GM23338 (cell line): ENCODE measurements around the gene CORO2A. TPM values are rescaled to one million over a fixed set of nuclear protein-coding genes. Genes with fewer than 3 reads are reported as not detected.

Experiments
- ATAC-seq: fragments of 200-7000 bp; cut with Tn5 transposase; 3 replicates; pipeline ENCODE4 v1.9.1; 2020
- DNase-seq: peaks from one replicate; pipeline ENCODE4 v3.0.0-alpha.2; 2015; ENCODE audit warnings: low spot score
- H2AFZ ChIP-seq: fragments of 200-600 bp; sonication (generic); 2 replicates; pipeline ENCODE4 v1.8.0; 2016; ENCODE audit warnings: antibody characterized with exemption, mild to moderate bottlenecking, moderate library complexity
- H3F3A ChIP-seq: fragments of 200-600 bp; sonication (generic); replicated peaks from 2 replicates; pipeline ENCODE4 v1.8.0; 2017; ENCODE audit warnings: antibody characterized with exemption, mixed run types, low read depth
- H3K27ac ChIP-seq: fragments of 200-600 bp; sonication (generic); 2 replicates; pipeline ENCODE4 v1.6.1; 2016; ENCODE audit warnings: low read depth
- H3K27me3 ChIP-seq: fragments of 200-600 bp; sonication (generic); 2 replicates; pipeline ENCODE4 v1.8.0; 2016; ENCODE audit warnings: mild to moderate bottlenecking, mixed run types, moderate library complexity; ENCODE audit not compliant: insufficient read depth
- H3K36me3 ChIP-seq: fragments of 200-600 bp; sonication (generic); 2 replicates; pipeline ENCODE4 v1.8.0; 2016; ENCODE audit warnings: mild to moderate bottlenecking; ENCODE audit not compliant: insufficient read depth
- H3K4me1 ChIP-seq: fragments of 200-600 bp; sonication (generic); 2 replicates; pipeline ENCODE4 v1.8.0; 2016; ENCODE audit warnings: mild to moderate bottlenecking, moderate library complexity; ENCODE audit not compliant: insufficient read depth
- H3K4me2 ChIP-seq: fragments of 200-600 bp; sonication (generic); 2 replicates; pipeline ENCODE4 v1.7.1; 2017; ENCODE audit warnings: mixed run types
- H3K4me3 ChIP-seq: fragments of 200-600 bp; sonication (generic); 2 replicates; pipeline ENCODE4 v1.6.1; 2016; ENCODE audit warnings: mixed run types
- H3K79me2 ChIP-seq: fragments of 200-600 bp; sonication (generic); replicated peaks from 2 replicates; pipeline ENCODE4 v1.8.0; 2017; ENCODE audit warnings: mild to moderate bottlenecking; ENCODE audit not compliant: insufficient read depth
- H3K9me2 ChIP-seq: fragments of 200-600 bp; sonication (generic); 2 replicates; pipeline ENCODE4 v1.8.0; 2017; ENCODE audit not compliant: insufficient read depth
- H4K20me1 ChIP-seq: fragments of 200-600 bp; sonication (generic); replicated peaks from 2 replicates; pipeline ENCODE4 v1.8.0; 2017; ENCODE audit warnings: mild to moderate bottlenecking; ENCODE audit not compliant: insufficient read depth
- H3K27ac Mint-ChIP-seq: 2 replicates; pipeline ENCODE4 v1.8.0; 2020; ENCODE audit warnings: inconsistent platforms, mild to moderate bottlenecking, moderate library complexity, mixed read lengths
- H3K27me3 Mint-ChIP-seq: 3 replicates; pipeline ENCODE4 v1.8.0; 2022; ENCODE audit warnings: low read depth, mild to moderate bottlenecking, moderate library complexity, mixed read lengths, inconsistent platforms; ENCODE audit not compliant: insufficient read depth, poor library complexity
- H3K36me3 Mint-ChIP-seq: 3 replicates; pipeline ENCODE4 v1.8.0; 2021; ENCODE audit warnings: low read depth, mild to moderate bottlenecking, inconsistent platforms, moderate library complexity, mixed read lengths
- H3K4me1 Mint-ChIP-seq: 3 replicates; pipeline ENCODE4 v1.8.0; 2020; ENCODE audit warnings: mild to moderate bottlenecking, inconsistent platforms, mixed read lengths
- H3K4me3 Mint-ChIP-seq: 3 replicates; pipeline ENCODE4 v1.8.0; 2021; ENCODE audit warnings: moderate library complexity, mild to moderate bottlenecking, inconsistent platforms, mixed read lengths
- H3K9me3 Mint-ChIP-seq: 3 replicates; pipeline ENCODE4 v1.8.0; 2020; ENCODE audit warnings: moderate library complexity, mild to moderate bottlenecking, inconsistent platforms, mixed read lengths
- CREB1 ChIP-seq: fragments of 250-450 bp; sonication (Bioruptor Pico); IDR thresholded peaks from 2 replicates; pipeline ENCODE4 v1.5.0; 2020; ENCODE audit warnings: low read depth, mild to moderate bottlenecking, moderate library complexity
- ETS1 ChIP-seq: IDR thresholded peaks from 2 replicates; pipeline ENCODE4 v1.6.1; 2016; ENCODE audit warnings: antibody characterized with exemption
- EZH2 ChIP-seq: fragments of 200-600 bp; sonication (generic); IDR thresholded peaks from one replicate; pipeline ENCODE4 v1.8.0; 2017; ENCODE audit warnings: antibody characterized with exemption, mild to moderate bottlenecking, low read depth; ENCODE audit not compliant: unreplicated experiment
- EZH2phosphoT487 ChIP-seq: fragments of 200-600 bp; sonication (generic); IDR thresholded peaks from one replicate; pipeline ENCODE4 v1.8.1; 2018; ENCODE audit warnings: antibody characterized with exemption; ENCODE audit not compliant: unreplicated experiment
- JUNB ChIP-seq: IDR thresholded peaks from one replicate; pipeline ENCODE4 v1.6.1; 2016; ENCODE audit warnings: antibody characterized with exemption; ENCODE audit not compliant: unreplicated experiment
- NANOG ChIP-seq: IDR thresholded peaks from 2 replicates; pipeline ENCODE4 v1.6.1; 2016; ENCODE audit warnings: antibody characterized with exemption, borderline replicate concordance
- POLR2AphosphoS5 ChIP-seq: IDR thresholded peaks from 2 replicates; pipeline ENCODE4 v1.6.1; 2016; ENCODE audit warnings: antibody characterized with exemption, low read depth
- STAT1 ChIP-seq: IDR thresholded peaks from one replicate; pipeline ENCODE4 v1.6.1; 2016; ENCODE audit warnings: antibody characterized with exemption; ENCODE audit not compliant: unreplicated experiment
- ZNF114 ChIP-seq: fragments of 250-450 bp; sonication (Bioruptor Pico); IDR thresholded peaks from 2 replicates; pipeline ENCODE4 v1.5.0; 2020; ENCODE audit warnings: mild to moderate bottlenecking, moderate library complexity
- ZNF331 ChIP-seq: fragments of 250-450 bp; sonication (Bioruptor Pico); IDR thresholded peaks from 2 replicates; pipeline ENCODE4 v1.5.0; 2020; ENCODE audit warnings: low read depth, mild to moderate bottlenecking, moderate library complexity
- ZNF462 ChIP-seq: fragments of 250-450 bp; sonication (Bioruptor Pico); IDR thresholded peaks from 2 replicates; pipeline ENCODE4 v1.5.0; 2020; ENCODE audit warnings: mild to moderate bottlenecking, moderate library complexity
- polyA plus RNA-seq: library from polyadenylated mRNA; unstranded; fragments of >200 nt; fragmentation: Nextera tagmentation; extraction: Ambion mirVana; gene quantifications from 2 replicates; pipeline ENCODE4 v1.2.1, GENCODE V29; 2016
- total RNA-seq: library from RNA; depleted of rRNA; stranded (reverse); fragments of >200 nt; shearing (Covaris generic); gene quantifications from 2 replicates; pipeline ENCODE4 v1.2.3, GENCODE V29; 2014
- TF ChIP-seq, protein P1 (sequence below), 2 experiments: fragments of 200-600 bp in 1 of 2; sonication (generic) in 1 of 2; conservative IDR thresholded peaks; 2 replicates each; pipeline versions ENCODE4 v1.5.1 to v1.6.1; 2016 to 2017; ENCODE audit warnings: antibody characterized with exemption in 2 of 2, low read depth in 2 of 2, mild to moderate bottlenecking in 2 of 2, moderate library complexity in 1 of 2
- TF ChIP-seq, protein P2 (sequence below): IDR thresholded peaks from one replicate; pipeline ENCODE4 v1.6.1; 2018; ENCODE audit warnings: antibody characterized with exemption; ENCODE audit not compliant: unreplicated experiment

CORO2A gene
- total and polyA plus RNA-seq, 2 experiments from 2014 or later = 12.9 to 27.6 TPM

DNA sequence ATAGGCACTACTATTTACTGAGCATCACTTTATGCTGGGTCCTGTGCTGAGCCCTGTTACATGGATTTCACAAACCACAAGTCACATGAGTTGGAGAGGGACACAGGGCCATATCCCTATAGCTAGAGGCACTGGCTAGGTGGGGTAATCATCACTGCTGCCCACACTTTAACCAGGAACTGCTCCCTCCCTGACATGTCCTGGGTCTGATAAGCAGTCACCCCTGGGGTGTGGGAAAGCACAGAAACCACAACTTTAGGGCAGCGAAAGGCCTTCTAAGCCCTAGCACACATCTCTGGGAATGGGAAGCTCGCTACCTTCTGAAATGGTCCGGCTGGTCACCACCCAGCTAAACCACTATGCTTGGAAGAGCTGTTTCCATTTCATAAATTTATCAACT lies 48.0 kb upstream of the CORO2A start:
- Mint-ChIP-seq H3K27ac (no peak overlapping the region), H3K9me3 (no peaks in the 10 kb centered on the region), H3K4me3 (no peak overlapping the region), H3K4me1 (peaks cover 6% of the 10 kb centered on the region; the same call in 2 of the 3 replicates), H3K27me3 (peaks cover 8% of the 10 kb centered on the region), H3K36me3 (no peaks in the 10 kb centered on the region)
- Histone ChIP-seq H4K20me1 (0 out of 2 replicates have a peak, but pooled peaks cover 4% of the 10 kb centered on the region), H3K27me3 (no peaks in the 10 kb centered on the region), H3F3A (no peaks in the 10 kb centered on the region), H3K36me3 (no peaks in the 10 kb centered on the region), H3K9me2 (no peaks in the 10 kb centered on the region), H3K4me1 (peaks cover 5% of the 10 kb centered on the region; the same call in 1 of the 2 replicates), H3K27ac (no peak overlapping the region), H2AFZ (no peak overlapping the region), H3K4me3 (no peak overlapping the region), H3K4me2 (no peak overlapping the region), H3K79me2 (no peaks in the 10 kb centered on the region; the same call in 1 of the 2 replicates)
- no peak for ATAC-seq
- no peak for DNase-seq
- TF ChIP-seq POLR2AphosphoS5 = no peak
- TF ChIP-seq ETS1 = no peak
- TF ChIP-seq EZH2phosphoT487 = no peak
- no peak for TF ChIP-seq JUNB
- TF ChIP-seq STAT1 = no peak
- no peak for TF ChIP-seq ZNF462 (CRISPR knock-in tag)
- no peak for TF ChIP-seq CREB1 (CRISPR knock-in tag)
- TF ChIP-seq ZNF331 (CRISPR knock-in tag) = no peak
- TF ChIP-seq, protein P1, sequence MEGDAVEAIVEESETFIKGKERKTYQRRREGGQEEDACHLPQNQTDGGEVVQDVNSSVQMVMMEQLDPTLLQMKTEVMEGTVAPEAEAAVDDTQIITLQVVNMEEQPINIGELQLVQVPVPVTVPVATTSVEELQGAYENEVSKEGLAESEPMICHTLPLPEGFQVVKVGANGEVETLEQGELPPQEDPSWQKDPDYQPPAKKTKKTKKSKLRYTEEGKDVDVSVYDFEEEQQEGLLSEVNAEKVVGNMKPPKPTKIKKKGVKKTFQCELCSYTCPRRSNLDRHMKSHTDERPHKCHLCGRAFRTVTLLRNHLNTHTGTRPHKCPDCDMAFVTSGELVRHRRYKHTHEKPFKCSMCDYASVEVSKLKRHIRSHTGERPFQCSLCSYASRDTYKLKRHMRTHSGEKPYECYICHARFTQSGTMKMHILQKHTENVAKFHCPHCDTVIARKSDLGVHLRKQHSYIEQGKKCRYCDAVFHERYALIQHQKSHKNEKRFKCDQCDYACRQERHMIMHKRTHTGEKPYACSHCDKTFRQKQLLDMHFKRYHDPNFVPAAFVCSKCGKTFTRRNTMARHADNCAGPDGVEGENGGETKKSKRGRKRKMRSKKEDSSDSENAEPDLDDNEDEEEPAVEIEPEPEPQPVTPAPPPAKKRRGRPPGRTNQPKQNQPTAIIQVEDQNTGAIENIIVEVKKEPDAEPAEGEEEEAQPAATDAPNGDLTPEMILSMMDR (conservative IDR thresholded peaks at IDR 0.05; ENCODE audit: low read depth in 2 of 2) = no peak
- no peak for TF ChIP-seq NANOG
- no peak for TF ChIP-seq EZH2
- TF ChIP-seq ZNF114 (CRISPR knock-in tag) = no peak
- TF ChIP-seq, protein P2, sequence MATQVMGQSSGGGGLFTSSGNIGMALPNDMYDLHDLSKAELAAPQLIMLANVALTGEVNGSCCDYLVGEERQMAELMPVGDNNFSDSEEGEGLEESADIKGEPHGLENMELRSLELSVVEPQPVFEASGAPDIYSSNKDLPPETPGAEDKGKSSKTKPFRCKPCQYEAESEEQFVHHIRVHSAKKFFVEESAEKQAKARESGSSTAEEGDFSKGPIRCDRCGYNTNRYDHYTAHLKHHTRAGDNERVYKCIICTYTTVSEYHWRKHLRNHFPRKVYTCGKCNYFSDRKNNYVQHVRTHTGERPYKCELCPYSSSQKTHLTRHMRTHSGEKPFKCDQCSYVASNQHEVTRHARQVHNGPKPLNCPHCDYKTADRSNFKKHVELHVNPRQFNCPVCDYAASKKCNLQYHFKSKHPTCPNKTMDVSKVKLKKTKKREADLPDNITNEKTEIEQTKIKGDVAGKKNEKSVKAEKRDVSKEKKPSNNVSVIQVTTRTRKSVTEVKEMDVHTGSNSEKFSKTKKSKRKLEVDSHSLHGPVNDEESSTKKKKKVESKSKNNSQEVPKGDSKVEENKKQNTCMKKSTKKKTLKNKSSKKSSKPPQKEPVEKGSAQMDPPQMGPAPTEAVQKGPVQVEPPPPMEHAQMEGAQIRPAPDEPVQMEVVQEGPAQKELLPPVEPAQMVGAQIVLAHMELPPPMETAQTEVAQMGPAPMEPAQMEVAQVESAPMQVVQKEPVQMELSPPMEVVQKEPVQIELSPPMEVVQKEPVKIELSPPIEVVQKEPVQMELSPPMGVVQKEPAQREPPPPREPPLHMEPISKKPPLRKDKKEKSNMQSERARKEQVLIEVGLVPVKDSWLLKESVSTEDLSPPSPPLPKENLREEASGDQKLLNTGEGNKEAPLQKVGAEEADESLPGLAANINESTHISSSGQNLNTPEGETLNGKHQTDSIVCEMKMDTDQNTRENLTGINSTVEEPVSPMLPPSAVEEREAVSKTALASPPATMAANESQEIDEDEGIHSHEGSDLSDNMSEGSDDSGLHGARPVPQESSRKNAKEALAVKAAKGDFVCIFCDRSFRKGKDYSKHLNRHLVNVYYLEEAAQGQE = no peak
